BLaER1 treated with 17β-estradiol and CSF1 and Interleukin-3, amounts not matched to agents 10 nM and 100 nM (cell line): Measurements from ENCODE around the gene AGBL5.

Experiments used
- H3K27ac ChIP-seq, 11 experiments: shearing (Covaris generic); formaldehyde crosslinking; 2 replicates each; pipeline ENCODE4 v1.8.1; 2022
- H3K27me3 ChIP-seq, 11 experiments: shearing (Covaris generic); formaldehyde crosslinking; 2 replicates each; pipeline ENCODE4 v1.8.1; 2022
- H3K36me3 ChIP-seq, 11 experiments: shearing (Covaris generic); formaldehyde crosslinking; 2 replicates each; pipeline ENCODE4 v1.8.1; 2022
- H3K4me1 ChIP-seq, 10 experiments: shearing (Covaris generic); formaldehyde crosslinking; 2 replicates each; pipeline ENCODE4 v1.8.1; 2022
- H3K4me2 ChIP-seq, 11 experiments: shearing (Covaris generic); formaldehyde crosslinking; 2 replicates each; pipeline ENCODE4 v1.8.1; 2022
- H3K4me3 ChIP-seq, 10 experiments: shearing (Covaris generic); formaldehyde crosslinking; 2 replicates each; pipeline ENCODE4 v1.8.1; 2022
- H3K9ac ChIP-seq, 11 experiments: shearing (Covaris generic); formaldehyde crosslinking; 2 replicates each; pipeline ENCODE4 v1.8.1; 2022
- H3K9me3 ChIP-seq, 11 experiments: shearing (Covaris generic); formaldehyde crosslinking; replicated peaks in 1 of 11; 2 replicates each; pipeline ENCODE4 v1.8.1; 2022
- H4K20me1 ChIP-seq, 11 experiments: shearing (Covaris generic); formaldehyde crosslinking; 2 replicates each; pipeline ENCODE4 v1.8.1; 2022
- Cebpa-rat ChIP-seq, 11 experiments: shearing (Covaris generic); IDR thresholded peaks; 2 replicates each; pipeline ENCODE4 v1.8.1; 2022

AGBL5 gene

DNA sequence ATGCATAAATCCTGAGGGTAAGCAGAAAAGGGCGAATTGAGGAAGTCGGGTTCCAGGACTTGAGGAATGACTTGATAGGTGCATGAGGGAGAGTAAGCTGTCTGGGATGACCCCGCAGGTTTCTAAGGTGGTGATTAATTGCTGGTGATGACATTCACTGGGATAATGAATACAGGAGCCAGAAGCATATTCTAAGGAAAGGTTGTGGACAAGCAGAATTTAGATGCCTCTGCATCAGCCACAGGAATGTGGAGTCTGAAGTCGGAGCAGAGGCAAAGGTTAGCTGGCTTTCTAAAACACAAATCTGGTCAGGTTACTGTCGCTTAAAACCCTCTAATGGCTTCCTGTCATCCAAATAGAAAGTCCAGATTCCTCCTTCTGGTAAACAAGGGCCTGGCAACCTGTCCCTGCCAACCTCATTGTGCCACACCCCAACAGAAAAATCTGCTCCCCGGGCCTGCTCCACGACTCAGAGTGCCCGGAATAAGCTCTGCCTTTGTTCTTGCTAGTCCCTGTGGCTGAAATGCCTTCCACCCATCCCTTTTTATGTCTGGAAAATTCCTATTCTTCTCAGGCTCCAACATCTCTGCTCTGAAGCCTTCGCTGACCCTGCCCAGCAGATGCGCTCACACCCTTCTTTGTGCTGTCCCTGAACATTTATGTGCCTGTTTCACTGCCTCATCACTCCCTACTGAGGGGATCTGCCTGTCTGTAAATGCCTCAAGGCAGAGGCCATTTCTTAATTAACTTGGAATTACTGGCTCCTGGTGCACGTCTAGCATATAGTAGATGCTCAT, 30.0 kb upstream of the AGBL5 start:
- H3K9ac ChIP-seq, result no peak overlapping the region
- H3K4me3 ChIP-seq, result no peak overlapping the region
- peaks cover 0 to 48% (median 30%) of the 10 kb centered on the region in 11 experiments; a peak in 16 of 22 replicates for H3K36me3 ChIP-seq
- H3K27ac ChIP-seq, result no peak overlapping the region
- peaks cover 0 to 69% (median 7%) of the 10 kb centered on the region in 11 experiments; a peak in 11 of 22 replicates for H4K20me1 ChIP-seq
- no peak for TF ChIP-seq Cebpa-rat (IDR thresholded peaks at IDR 0.05)
- H3K9me3 ChIP-seq, result no peaks in the 10 kb centered on the region
- no peaks in the 10 kb centered on the region for H3K27me3 ChIP-seq
- peaks cover 0 to 4% (median 0%) of the 10 kb centered on the region in 10 experiments; a peak in 6 of 20 replicates for H3K4me1 ChIP-seq
- H3K4me2 ChIP-seq, result no peak overlapping the region

DNA sequence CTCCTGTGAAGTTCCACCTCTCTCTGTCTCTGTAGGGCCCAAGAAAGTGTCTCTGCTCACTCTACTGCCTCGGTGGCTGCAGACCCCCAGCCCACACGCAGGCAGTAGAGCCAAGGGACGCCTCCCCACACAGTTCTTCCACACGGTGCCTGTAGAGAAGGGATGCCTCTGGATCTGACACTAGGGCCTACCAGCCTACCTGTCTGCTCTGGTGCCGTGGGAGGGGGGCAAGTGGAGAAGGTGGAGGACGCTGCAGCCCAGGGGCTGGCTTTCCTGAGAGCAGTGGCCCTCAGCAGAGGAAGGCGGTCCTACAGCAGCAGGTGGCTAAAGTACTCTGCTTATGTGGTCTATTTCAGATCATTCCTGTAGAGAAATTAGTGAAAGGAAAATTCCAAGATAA, 27.7 kb upstream of the AGBL5 start:
- Histone ChIP-seq H3K27me3 (no peaks in the 10 kb centered on the region), H3K4me3 (no peak overlapping the region), H3K27ac (no peak overlapping the region), H3K9me3 (no peaks in the 10 kb centered on the region), H3K36me3 (peaks cover 0 to 71% (median 30%) of the 10 kb centered on the region in 11 experiments; a peak in 18 of 22 replicates), H4K20me1 (peaks cover 0 to 77% (median 16%) of the 10 kb centered on the region in 11 experiments; a peak in 12 of 22 replicates), H3K9ac (no peak overlapping the region), H3K4me2 (no peak overlapping the region), H3K4me1 (no peaks in the 10 kb centered on the region)
- TF ChIP-seq Cebpa-rat (IDR thresholded peaks at IDR 0.05), result no peak

DNA sequence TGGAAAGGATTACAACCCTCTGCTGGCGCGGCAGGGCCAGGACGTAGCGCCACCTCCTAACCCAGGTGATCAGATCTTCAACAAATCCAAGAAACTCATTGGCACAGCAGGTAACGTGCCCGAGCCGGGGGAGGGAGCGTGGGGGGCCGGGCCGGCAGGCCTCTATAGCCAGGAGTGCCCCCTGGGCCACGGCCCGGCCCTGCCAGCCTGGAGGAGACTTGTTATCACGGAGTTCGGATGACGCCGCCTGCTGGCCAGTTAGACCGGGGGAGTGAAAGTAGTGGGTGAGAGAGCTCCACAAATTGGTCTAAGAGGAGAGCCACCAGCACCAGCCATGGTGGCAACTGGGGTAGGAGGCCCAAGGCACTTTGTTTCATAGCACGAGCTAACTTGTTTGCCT, 27.3 kb upstream of the AGBL5 start:
- Histone ChIP-seq H3K27ac (no peak overlapping the region), H3K9me3 (no peaks in the 10 kb centered on the region), H3K4me1 (no peaks in the 10 kb centered on the region), H3K4me3 (no peak overlapping the region), H3K27me3 (no peaks in the 10 kb centered on the region), H3K36me3 (peaks cover 0 to 75% (median 33%) of the 10 kb centered on the region in 11 experiments; a peak in 18 of 22 replicates), H3K9ac (no peak overlapping the region), H3K4me2 (no peak overlapping the region), H4K20me1 (peaks cover 0 to 81% (median 16%) of the 10 kb centered on the region in 11 experiments; a peak in 12 of 22 replicates)
- no peak for TF ChIP-seq Cebpa-rat (IDR thresholded peaks at IDR 0.05)

- H3K9ac ChIP-seq, result no peak overlapping the region
- H3K9me3 ChIP-seq, result no peaks in the 10 kb centered on the region
- H3K36me3 ChIP-seq, result peaks cover 0 to 80% (median 39%) of the 10 kb centered on the region in 11 experiments; a peak in 18 of 22 replicates
- no peak for TF ChIP-seq Cebpa-rat (IDR thresholded peaks at IDR 0.05)
- no peak overlapping the region for H3K4me3 ChIP-seq
- peaks cover 0 to 88% (median 18%) of the 10 kb centered on the region in 11 experiments; a peak in 13 of 22 replicates for H4K20me1 ChIP-seq
- no peaks in the 10 kb centered on the region; a peak in 1 of 20 replicates for H3K4me1 ChIP-seq
- no peaks in the 10 kb centered on the region for H3K27me3 ChIP-seq
- H3K27ac ChIP-seq, result no peak overlapping the region
- H3K4me2 ChIP-seq, result no peak overlapping the region
Measured at GRCh38 chr2:27024812-27025211, 26.7 kb upstream of the AGBL5 start.

DNA sequence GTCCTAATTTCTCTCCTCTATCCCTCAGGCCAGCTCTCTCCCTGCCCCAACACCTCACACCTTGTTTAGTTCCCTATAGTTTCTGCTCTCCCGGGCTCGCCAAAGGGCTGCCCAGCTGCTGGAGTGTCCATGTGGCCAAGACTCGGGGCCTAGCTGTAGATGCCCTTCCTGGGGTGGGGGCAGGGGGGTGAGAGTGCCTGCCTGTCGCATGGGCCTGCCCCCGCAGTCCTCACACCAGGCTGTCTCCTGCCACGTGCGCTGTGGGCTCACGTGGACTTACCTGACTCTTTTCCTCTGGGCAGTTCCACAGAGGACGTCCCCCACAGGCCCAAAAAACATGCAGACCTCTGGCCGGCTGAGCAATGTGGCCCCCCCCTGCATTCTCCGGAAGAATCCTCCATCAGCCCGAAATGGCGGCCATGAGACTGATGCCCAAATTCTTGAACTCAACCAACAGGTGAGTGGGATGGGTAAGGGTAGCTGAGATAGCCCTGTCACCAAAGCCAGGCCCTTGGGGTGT, 26.1 kb upstream of the AGBL5 start:
- Histone ChIP-seq H3K27me3 (no peaks in the 10 kb centered on the region), H3K4me1 (peaks cover 0 to 5% (median 0%) of the 10 kb centered on the region in 10 experiments; a peak in 3 of 20 replicates), H3K27ac (no peak overlapping the region), H3K9me3 (no peaks in the 10 kb centered on the region), H3K9ac (no peak overlapping the region), H3K36me3 (peaks cover 0 to 85% (median 44%) of the 10 kb centered on the region in 11 experiments; a peak in 18 of 22 replicates), H4K20me1 (peaks cover 0 to 88% (median 20%) of the 10 kb centered on the region in 11 experiments; a peak in 13 of 22 replicates), H3K4me2 (no peak overlapping the region), H3K4me3 (no peak overlapping the region)
- TF ChIP-seq Cebpa-rat (IDR thresholded peaks at IDR 0.05), result no peak

DNA sequence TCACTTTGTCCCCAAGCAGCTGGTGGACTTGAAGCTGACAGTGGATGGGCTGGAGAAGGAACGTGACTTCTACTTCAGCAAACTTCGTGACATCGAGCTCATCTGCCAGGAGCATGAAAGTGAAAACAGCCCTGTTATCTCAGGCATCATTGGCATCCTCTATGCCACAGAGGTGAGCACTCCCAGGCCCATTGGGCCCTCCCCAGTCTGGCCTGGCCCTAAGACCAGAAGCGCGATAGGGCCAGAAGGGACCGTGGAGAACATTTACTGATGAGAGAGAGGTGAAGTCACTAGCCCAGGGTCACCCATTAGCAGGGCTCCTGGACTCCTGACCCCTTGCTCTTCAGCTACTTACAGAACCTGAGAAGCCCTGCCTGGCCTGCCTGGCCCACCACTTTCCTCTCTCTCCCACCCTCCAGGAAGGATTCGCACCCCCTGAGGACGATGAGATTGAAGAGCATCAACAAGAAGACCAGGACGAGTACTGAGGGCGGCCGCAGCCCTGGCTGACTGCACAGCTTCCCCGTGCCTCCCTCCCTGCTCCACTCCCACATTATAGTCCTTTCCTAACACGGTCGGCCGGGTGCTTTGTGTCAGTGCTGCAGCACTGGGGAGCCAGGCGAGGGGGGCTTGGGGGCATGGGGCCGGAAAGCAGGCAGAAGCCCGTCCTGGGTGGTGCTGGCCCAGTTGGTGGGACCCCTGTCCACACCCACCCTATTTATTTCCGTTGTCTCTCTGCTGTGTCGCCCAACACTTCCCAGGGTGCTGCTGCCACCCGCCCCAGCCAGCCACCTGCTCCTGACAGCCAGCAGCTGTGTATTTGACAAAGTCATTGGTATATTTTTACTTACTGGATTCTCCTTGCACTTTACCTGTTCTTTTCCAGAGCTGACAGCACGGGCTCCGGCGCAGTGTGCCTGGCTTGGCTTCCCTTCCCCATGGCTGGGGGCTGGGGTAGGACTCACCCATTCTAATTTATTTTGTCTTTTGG, 25.3 kb upstream of the AGBL5 start:
- no peak overlapping the region for H3K9ac ChIP-seq
- no peak overlapping the region for H3K27ac ChIP-seq
- H3K27me3 ChIP-seq, result no peaks in the 10 kb centered on the region
- H3K9me3 ChIP-seq, result no peaks in the 10 kb centered on the region
- H3K4me1 ChIP-seq, result peaks cover 0 to 13% (median 3%) of the 10 kb centered on the region in 10 experiments; a peak in 13 of 20 replicates
- H4K20me1 ChIP-seq, result peaks cover 0 to 86% (median 20%) of the 10 kb centered on the region in 11 experiments; a peak in 13 of 22 replicates
- no peak for TF ChIP-seq Cebpa-rat (IDR thresholded peaks at IDR 0.05)
- no peak overlapping the region for H3K4me2 ChIP-seq
- no peak overlapping the region for H3K4me3 ChIP-seq
- peaks cover 0 to 85% (median 44%) of the 10 kb centered on the region in 11 experiments; a peak in 18 of 22 replicates for H3K36me3 ChIP-seq

- Histone ChIP-seq H3K36me3 (peaks cover 0 to 79% (median 44%) of the 10 kb centered on the region in 11 experiments; a peak in 18 of 22 replicates), H3K9me3 (no peaks in the 10 kb centered on the region), H3K4me3 (no peak overlapping the region), H3K4me2 (no peak overlapping the region), H3K27me3 (no peaks in the 10 kb centered on the region), H3K4me1 (peaks cover 7 to 23% (median 13%) of the 10 kb centered on the region in 10 experiments; a peak in 19 of 20 replicates), H3K9ac (no peak overlapping the region; a peak in 1 of 22 replicates), H3K27ac (no peak overlapping the region), H4K20me1 (peaks cover 0 to 76% (median 18%) of the 10 kb centered on the region in 11 experiments; a peak in 13 of 22 replicates)
- TF ChIP-seq Cebpa-rat (IDR thresholded peaks at IDR 0.05), result no peak
Measured at GRCh38 chr2:27027211-27027651, 24.2 kb upstream of the AGBL5 start.

GRCh38 chr2:27029051-27029450, 22.4 kb upstream of the AGBL5 start:
- no peak overlapping the region for H3K4me3 ChIP-seq
- H3K27me3 ChIP-seq, result no peaks in the 10 kb centered on the region
- peaks cover 0 to 61% (median 31%) of the 10 kb centered on the region in 11 experiments; a peak in 19 of 22 replicates for H3K36me3 ChIP-seq
- no peak overlapping the region for H3K9ac ChIP-seq
- H3K4me1 ChIP-seq, result peaks cover 15 to 27% (median 21%) of the 10 kb centered on the region in 10 experiments
- no peak for TF ChIP-seq Cebpa-rat (IDR thresholded peaks at IDR 0.05)
- H3K9me3 ChIP-seq, result no peaks in the 10 kb centered on the region
- H4K20me1 ChIP-seq, result peaks cover 0 to 68% (median 18%) of the 10 kb centered on the region in 11 experiments; a peak in 14 of 22 replicates
- no peak overlapping the region for H3K4me2 ChIP-seq
- H3K27ac ChIP-seq, result no peak overlapping the region
